ENCODE data around the gene ARSH.
"Not testable (repeated sequence)": the region's sequence is repeated elsewhere in the genome, so short reads cannot be mapped to it uniquely, and the experiment has no call there.

ARSH gene

DNA sequence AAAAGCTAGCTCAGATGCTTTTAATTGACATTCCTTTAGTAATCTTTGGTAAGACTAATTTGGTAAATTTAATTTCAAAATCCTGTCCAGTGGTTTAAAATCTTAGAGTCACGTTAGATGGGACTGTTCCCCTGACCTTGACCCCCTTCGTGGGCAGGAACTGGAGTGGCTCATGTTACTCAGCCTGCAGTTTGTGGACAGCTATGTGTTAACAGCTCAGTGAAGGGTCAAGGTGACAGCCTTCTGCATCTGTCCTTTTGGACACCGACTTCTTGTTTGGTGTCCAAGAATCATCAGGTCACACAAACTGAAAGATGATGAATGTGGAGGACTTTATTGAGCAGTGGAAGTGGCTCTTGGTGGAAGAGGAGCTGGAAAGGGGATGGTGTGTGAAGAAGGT, 37.9 kb downstream of the ARSH start:
- DNase-seq: no peak

DNA sequence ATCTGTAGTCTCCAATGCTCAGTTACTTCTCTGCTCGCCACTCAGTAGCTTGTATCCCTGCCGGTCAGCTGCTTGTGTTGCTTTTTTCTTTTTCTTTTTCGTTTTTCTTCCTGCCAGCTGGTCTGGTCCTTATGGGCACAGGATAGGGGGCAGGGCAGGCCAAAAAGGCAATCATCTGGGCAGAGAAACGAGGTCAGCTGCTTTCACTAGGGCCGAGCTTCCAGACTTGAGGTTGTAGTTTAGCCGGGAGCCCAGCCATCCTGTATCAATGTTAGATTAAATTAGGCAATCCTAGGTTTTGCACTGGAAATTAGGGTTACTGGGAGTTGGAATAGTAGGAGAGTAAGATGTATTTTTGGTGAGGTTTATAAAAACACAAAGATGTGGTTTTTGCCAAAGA, 38.3 kb downstream of the ARSH start:
- no peak for DNase-seq

DNA sequence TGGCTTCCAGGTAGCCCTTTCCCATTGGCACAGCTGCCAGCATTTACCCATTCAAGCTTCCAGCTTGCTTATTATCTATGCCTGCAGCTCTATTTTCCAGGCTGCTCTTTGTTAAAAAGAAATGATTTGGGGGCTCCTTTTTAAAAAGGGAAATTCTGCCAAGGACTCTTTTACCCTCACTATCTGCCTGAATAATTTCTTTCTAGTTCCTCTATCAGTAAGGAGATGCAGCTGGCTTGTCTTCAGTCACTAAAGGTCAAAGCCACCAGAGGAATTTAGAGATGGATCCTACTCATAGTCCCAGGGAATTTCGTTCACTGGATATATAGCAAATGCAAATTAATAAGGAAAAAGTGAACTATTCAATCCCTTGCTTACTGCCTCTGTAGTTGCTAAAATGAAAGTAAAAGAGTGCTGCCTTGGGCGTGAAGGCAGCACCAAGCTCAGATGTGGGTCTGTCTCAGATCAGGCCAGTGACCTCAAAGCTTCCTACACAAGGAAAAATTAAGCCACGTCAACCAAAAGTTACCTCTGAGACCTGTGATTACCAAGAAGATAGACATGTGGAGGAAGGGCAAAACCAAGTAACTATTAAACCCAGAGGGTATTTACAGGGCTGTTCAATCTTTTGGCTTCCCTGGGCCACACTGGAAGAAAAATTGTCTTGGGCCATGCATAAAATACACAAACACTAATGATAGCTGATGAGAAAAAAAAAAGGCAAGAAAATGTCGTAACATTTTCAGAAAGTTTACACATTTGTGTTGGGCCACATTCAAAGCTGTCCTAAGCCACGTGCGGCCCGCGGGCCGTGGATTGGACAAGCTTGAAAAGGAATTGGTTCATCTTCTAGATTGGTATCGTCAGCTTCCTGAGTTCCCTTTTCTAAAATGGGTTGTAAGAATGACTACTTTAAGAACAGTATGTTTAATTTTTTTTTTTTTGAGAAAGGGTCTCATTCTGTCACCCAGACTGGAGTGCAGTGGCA, 40.2 kb downstream of the ARSH start:
- DNase-seq: no peak

DNA sequence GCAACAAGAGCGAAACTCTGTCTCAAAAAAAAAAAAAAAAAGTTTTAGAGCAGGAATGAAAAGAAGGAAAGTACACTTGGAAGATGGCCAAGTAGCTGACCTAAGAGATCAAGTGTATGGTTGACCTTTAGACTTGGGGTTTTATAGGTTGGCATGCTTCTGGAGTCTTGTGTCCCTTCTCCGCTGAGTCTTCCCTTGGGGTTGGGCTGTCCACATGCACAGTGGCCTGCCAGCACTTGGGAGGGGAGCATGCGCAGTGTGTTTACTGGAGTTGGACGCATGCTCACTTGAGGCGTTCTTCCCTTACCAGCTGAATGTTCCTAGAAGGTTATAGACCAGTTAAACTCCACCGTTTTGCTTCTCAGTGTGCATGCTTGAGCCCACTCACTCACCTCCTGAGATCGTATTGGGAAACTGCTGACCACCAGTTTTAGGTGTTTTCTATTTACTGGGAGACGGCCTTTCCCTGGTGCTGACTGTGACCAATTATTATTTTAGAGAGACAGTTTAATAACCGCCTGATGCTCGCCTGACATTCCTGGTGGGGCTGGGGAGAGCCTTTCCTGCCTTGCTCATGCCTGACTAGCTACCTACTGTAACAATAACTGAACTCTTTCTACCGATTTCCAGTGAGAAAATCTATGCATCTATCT, 44.3 kb downstream of the ARSH start:
- DNase-seq: not testable (repeated sequence)

DNA sequence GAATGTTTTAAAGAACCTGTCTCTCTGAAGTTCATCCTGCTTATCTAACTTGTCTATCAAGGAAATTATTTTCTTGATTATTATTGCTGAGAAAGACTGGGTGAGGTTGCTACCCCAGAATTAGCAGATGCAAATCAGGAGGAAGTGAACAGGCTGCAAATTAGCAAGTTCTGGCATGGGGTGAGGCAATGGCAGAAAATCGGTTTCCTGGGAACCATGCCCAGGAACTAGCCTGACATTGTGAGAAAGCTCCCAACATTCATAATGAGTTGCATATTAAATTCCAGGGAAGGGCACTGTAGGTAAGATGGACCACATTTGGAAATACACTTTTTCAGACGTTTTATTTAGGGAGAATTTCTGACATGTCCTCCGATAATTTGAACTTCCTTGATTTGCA, 46.5 kb downstream of the ARSH start:
- DNase-seq: no peak

DNA sequence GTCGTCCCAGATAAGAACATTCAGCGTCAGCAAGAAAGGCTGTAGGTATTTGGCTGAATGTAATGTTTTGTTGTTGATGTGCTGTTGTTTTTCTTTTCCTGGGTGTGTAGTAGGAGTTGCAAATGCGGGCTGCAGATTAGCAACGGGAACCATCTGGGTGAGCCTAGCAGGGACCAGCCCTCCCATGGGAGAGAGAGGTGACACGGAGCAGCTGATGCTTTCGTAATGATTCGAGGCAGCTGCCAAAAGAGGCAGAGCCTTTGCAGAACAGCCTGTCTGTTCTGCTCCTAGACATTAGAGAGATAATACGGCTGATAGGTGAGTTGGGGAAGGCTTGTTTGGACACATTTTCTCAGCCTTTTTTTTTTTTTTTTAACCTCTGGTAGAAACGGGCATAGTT, 60.2 kb downstream of the ARSH start:
- no peak for DNase-seq

DNA sequence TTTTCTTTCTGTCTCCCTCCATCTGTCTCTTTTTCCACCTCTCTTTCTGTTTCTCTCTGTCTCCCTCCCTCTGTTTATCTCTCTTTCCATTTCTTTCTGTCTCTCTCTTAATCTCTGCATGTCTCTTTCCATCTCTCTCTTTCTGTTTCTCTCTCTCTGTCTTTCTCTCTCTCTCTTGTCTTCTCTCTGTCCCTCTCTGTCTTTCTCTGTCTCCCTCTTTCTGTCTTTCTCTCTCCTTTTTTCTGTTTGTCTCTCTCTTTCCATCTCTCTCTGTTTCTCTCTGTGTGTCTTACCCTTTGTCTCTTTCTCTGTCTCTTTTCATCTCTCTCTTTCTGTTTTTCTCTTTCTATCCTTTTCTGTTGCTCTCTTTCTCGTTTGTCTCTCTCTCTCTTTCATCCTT, 69.6 kb downstream of the ARSH start:
- DNase-seq: no peak

DNA sequence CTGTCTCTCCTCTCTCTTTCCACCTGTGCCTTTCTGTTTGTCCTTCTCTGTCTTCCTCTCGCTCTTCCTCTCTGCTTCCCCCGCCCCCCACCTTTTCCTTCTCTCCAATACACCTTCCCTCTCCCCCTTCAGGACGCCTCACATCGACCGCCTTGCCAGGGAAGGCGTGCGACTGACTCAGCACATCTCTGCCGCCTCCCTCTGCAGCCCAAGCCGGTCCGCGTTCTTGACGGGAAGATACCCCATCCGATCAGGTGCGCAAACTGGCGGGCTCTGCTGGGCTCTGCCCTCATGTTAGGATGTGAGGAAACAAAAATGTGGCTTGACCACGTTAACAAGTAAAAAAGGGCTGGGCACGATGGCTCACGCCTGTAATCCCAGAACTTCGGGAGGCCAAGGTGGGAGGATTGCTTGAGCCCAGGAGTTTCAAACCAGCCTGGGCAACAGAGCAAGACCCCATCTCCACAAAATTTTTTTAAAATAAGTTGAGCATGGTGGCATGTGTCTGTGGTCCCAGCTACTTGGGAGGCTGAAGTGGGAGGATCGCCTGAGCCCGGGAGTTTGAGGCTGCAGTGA, 70.2 kb downstream of the ARSH start:
- no peak for DNase-seq

Measured in NK-92 treated with Interleukin-12 subunit alpha and Interleukin-12 subunit beta, amount 100 ng/mL, for 24 hours (cell line).